Measurements from ENCODE around the gene ERBB3.
A peak's percentile ranks its signal among the peaks of the same experiment; 100 is the strongest.

ERBB3 gene

GRCh38 chr12:56079723-56080555 is at the start of gene ERBB3:
Gene ERBB3 (plus strand): TSS chr12:56080165. CDS start chr12:56080301, 136 bp downstream.
- peak; percentile 77 for DNase-seq (ENCODE audit: low read depth)
- TF ChIP-seq CTCF (IDR thresholded peaks at IDR 0.05; ENCODE audit: low read length, missing control alignments) = no peak
- H3K4me3 ChIP-seq (replicated peaks; ENCODE audit: low read depth, low read length) = peak within 1 kb of the TSS; percentile 56

GRCh38 chr12:56031987-56032386 is 48.0 kb upstream of the ERBB3 start:
- no peak for TF ChIP-seq CTCF (IDR thresholded peaks at IDR 0.05; ENCODE audit: low read length, missing control alignments)
- no peak overlapping the region for H3K4me3 ChIP-seq (replicated peaks; ENCODE audit: low read depth, low read length)
- no peak for DNase-seq (ENCODE audit: low read depth)

- no peak for DNase-seq (ENCODE audit: low read depth)
- no peak for TF ChIP-seq CTCF (IDR thresholded peaks at IDR 0.05; ENCODE audit: low read length, missing control alignments)
- no peak overlapping the region for H3K4me3 ChIP-seq (replicated peaks; ENCODE audit: low read depth, low read length)
Measured at GRCh38 chr12:56034586-56035332, 45.2 kb upstream of the ERBB3 start.

GRCh38 chr12:56037161-56037560 is 42.8 kb upstream of the ERBB3 start:
- DNase-seq (ENCODE audit: low read depth) = no peak
- no peak overlapping the region for H3K4me3 ChIP-seq (replicated peaks; ENCODE audit: low read depth, low read length)
- TF ChIP-seq CTCF (IDR thresholded peaks at IDR 0.05; ENCODE audit: low read length, missing control alignments) = no peak

GRCh38 chr12:56038022-56038655 is 41.8 kb upstream of the ERBB3 start:
- H3K4me3 ChIP-seq (replicated peaks; ENCODE audit: low read depth, low read length) = no peak overlapping the region
- no peak for TF ChIP-seq CTCF (IDR thresholded peaks at IDR 0.05; ENCODE audit: low read length, missing control alignments)
- no peak for DNase-seq (ENCODE audit: low read depth)

- no peak overlapping the region for H3K4me3 ChIP-seq (replicated peaks; ENCODE audit: low read depth, low read length)
- DNase-seq (ENCODE audit: low read depth) = no peak
- TF ChIP-seq CTCF (IDR thresholded peaks at IDR 0.05; ENCODE audit: low read length, missing control alignments) = no peak
Measured at GRCh38 chr12:56040151-56040550, 39.8 kb upstream of the ERBB3 start.

Data from fibroblast of pulmonary artery (primary cell).